NOMO-1 treated with DMSO at 0.1 percent for 48 hours (cell line): ENCODE measurements around the gene CRYZL1.
"Not testable (repeated sequence)": the region's sequence is repeated elsewhere in the genome, so short reads cannot be mapped to it uniquely, and the experiment has no call there.

Experiments
- DNase-seq: peaks from one replicate; lab custom pipeline; 2025; ENCODE audit not compliant: unreplicated experiment; lab: John Stamatoyannopoulos, UW

The CRYZL1 gene

GRCh38 chr21:33640697-33641351 lies 717 bp downstream of the CRYZL1 start:
- DNase-seq = peak; percentile 53

- no peak for DNase-seq
These were observed 7.3 kb downstream of the CRYZL1 start for GRCh38 chr21:33634254-33634653.

GRCh38 chr21:33626151-33626550 lies 15.4 kb downstream of the CRYZL1 start:
- not testable (repeated sequence) for DNase-seq

- no peak for DNase-seq
These were observed 19.3 kb downstream of the CRYZL1 start for GRCh38 chr21:33622253-33622652.

- DNase-seq = peak; percentile 84
These were observed 21.8 kb downstream of the CRYZL1 start for GRCh38 chr21:33619726-33620125.

GRCh38 chr21:33618407-33618806 lies 23.1 kb downstream of the CRYZL1 start:
- no peak for DNase-seq

GRCh38 chr21:33617565-33617964 lies 24.0 kb downstream of the CRYZL1 start:
- DNase-seq = not testable (repeated sequence)

GRCh38 chr21:33611006-33611744 lies 30.4 kb downstream of the CRYZL1 start:
- DNase-seq = no peak

GRCh38 chr21:33608559-33608958 lies 33.0 kb downstream of the CRYZL1 start:
- DNase-seq = no peak

GRCh38 chr21:33598051-33598450 lies 43.5 kb downstream of the CRYZL1 start:
- no peak for DNase-seq

GRCh38 chr21:33588485-33589335 lies 52.8 kb downstream of the CRYZL1 start, which contains the start of gene DONSON:
TSS of gene DONSON (minus strand) at chr21:33588684. CDS start at chr21:33588641, 43 bp downstream.
- peak; percentile 79 for DNase-seq

- peak; percentile 19 for DNase-seq
These were observed 53.6 kb downstream of the CRYZL1 start for GRCh38 chr21:33587792-33588484.

GRCh38 chr21:33586927-33587326 lies 54.6 kb downstream of the CRYZL1 start:
- DNase-seq = no peak

- no peak for DNase-seq
These were observed 57.1 kb downstream of the CRYZL1 start for GRCh38 chr21:33584455-33584854.

GRCh38 chr21:33578959-33579542 lies 62.5 kb downstream of the CRYZL1 start:
- peak; percentile 40 for DNase-seq

- no peak for DNase-seq
These were observed 63.3 kb downstream of the CRYZL1 start for GRCh38 chr21:33578214-33578613.

GRCh38 chr21:33576741-33577141 lies 64.8 kb downstream of the CRYZL1 start:
- not testable (repeated sequence) for DNase-seq

- no peak for DNase-seq
These were observed 69.2 kb downstream of the CRYZL1 start for GRCh38 chr21:33572350-33572749.

- no peak for DNase-seq
These were observed 71.5 kb downstream of the CRYZL1 start for GRCh38 chr21:33569991-33570390.

- no peak for DNase-seq
These were observed 73.1 kb downstream of the CRYZL1 start for GRCh38 chr21:33568448-33568847.

- DNase-seq = no peak
These were observed 73.6 kb downstream of the CRYZL1 start for GRCh38 chr21:33567914-33568313.
